Effector CD4-positive, alpha-beta T cell (primary cell): Measurements from ENCODE around the gene BMAL2.

Source experiments
- DNase-seq: peaks from one replicate; pipeline ENCODE4 v3.0.0-alpha.2; 2020

The BMAL2 gene

DNA sequence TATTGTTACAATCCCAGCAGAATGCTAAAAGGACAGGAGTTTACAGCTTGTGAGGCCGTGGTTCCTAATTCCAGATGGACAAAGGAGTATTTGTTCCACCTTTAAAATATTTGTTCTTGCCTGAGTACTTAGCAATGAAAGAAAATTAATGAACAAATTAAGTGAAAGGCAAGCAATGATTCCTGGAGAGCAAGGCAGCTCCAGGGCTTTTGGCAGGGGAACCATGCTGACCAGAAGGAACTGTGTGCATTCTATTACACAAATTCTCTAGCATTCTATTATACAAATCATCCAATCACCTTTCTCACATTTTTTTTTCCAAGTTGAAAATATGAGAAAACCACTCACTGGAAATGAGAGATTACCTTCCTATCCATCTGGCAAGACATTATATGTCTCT lies 1.8 kb upstream of the BMAL2 start:
- DNase-seq = no peak

DNA sequence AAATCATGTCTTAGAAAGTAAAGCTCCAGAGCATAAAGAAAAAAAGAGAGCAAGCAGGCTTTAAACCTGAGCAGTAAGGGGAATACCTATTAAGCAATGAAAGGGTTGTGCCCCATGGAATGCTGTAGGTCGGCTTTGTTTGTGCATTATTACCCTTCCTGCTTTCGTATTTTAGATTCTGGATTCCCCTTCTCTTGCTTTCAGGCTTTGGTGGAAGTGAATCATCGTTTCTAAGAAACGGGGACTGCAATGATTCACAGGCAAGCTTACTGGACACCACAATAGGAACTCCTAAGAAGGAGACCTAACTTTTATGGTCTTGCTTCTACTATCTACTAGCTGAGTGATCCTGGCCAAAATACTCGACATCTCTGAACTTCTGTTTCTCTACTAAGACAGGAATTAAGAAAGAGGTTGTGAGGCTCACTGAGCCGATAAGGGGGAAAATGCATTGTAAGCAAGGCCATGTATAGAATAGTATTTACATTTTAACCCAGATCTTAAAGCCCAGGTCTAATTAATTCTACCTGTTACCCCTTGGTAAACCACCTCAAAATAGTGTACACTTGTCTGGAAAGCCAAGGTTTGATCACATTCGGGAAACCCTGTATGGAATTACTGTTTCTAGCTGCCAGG lies 1.2 kb upstream of the BMAL2 start:
- DNase-seq = no peak

DNA sequence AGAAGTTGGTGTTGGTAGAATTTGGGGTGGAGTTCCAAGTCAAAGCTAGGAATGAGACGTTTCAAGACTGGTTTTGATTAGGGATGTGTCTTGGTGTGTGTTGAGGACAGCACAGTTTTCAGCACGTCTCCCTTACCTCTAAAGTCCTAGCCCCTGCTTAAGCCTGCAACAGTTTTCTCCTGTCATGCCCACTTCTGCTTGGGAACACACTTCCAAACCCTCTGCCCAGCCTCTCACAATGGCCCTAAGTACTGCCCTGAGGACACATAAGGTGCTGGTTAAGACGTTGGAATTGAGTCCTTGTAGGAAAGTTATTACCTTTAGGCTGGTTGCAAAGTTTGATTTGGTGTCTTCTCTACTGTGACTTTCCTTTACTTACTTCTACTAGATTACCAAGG lies 710 bp upstream of the BMAL2 start:
- DNase-seq = no peak

DNA sequence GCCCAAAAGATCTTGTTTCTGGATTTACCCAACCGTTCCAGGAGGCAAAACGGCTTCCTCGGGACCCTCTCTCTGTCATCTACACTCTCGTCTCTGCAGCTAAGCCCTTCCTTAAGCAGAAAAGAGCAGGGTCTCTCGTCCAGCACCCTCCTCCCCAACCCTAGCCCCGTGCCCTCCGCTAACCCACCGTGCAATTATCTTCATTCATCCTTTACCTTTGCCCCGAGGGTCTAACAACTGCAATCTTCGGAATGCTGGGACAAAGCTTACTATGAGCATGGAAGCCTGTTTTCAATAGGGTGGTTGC lies 276 bp upstream of the BMAL2 start:
- no peak for DNase-seq

DNA sequence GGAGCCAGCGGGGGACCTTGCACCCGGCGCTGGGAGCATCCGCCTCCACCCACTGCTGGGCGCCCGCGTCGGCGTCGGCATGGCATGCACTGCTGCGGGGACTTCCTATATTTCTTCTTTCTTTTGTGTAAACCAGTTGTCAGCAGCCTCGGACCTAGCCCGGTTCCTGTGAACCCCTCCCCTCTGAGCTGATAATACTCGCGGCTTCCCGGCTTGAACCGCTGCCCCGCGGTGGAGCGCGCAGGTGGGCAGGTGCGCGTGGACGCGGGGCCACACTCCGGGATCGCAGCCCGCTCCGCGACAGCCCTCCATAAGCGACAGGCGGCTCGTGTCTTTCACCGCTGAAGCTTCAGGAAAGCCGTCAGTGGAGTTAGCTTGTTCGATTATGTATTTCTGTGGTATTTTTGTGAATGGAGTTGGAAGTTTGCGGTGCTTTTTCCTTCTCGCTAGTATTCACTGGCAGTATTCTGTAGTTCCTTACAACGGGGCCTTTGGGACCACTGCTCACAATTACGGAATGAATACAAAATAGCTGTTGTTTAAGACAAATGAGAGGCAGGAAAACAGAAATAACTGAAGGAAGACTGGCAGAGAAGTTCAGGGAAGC lies 870 bp downstream of the BMAL2 start:
- no peak for DNase-seq

DNA sequence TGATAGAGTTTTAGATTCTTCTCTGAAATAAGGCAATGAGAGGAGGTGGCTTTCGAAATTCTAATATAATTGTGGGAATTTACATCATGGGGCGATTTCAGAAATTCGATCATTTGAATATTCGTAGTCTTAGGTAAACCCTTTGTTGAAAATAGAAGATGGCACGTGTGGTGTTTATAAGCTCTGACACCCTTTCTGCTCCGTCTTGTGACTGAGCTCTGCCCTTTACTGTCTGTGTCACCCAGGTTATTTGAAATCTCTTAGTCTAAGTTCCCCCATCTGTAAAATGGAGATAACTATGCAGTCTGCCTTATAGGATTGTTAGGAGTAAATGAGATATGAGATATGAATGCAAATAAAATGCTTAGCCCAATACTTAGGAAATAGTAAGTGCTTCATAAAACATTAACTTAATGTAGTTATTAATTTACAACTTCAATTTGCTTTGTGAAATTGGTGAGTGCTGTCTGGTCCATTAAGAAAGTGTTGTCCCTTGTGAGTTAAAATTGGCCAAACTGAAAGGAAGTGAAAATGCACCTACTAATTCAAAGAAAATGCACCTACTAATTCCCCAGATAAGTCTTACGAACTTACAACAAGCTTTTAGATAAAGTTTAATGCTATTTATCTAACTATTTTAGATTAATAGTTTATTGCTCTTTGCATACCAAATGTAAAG lies 1.5 kb downstream of the BMAL2 start:
- no peak for DNase-seq

DNA sequence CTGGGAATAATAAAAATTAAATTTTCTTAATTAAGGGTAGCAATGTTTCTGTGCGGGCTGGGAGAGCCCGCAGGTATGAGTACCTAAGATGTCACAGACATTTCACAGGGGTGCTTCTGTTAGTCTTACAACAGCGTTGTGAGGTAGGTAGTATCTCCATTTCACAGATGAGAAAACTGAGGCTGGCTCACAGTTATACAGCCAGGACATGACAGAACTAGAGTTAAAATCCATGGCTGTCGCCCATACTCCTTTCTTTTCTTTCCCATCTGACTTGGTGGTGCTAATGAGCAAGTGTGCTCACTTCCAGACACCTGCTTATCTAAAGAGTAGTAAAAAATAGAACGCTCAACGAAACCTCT lies 2.1 kb downstream of the BMAL2 start:
- DNase-seq = no peak

DNA sequence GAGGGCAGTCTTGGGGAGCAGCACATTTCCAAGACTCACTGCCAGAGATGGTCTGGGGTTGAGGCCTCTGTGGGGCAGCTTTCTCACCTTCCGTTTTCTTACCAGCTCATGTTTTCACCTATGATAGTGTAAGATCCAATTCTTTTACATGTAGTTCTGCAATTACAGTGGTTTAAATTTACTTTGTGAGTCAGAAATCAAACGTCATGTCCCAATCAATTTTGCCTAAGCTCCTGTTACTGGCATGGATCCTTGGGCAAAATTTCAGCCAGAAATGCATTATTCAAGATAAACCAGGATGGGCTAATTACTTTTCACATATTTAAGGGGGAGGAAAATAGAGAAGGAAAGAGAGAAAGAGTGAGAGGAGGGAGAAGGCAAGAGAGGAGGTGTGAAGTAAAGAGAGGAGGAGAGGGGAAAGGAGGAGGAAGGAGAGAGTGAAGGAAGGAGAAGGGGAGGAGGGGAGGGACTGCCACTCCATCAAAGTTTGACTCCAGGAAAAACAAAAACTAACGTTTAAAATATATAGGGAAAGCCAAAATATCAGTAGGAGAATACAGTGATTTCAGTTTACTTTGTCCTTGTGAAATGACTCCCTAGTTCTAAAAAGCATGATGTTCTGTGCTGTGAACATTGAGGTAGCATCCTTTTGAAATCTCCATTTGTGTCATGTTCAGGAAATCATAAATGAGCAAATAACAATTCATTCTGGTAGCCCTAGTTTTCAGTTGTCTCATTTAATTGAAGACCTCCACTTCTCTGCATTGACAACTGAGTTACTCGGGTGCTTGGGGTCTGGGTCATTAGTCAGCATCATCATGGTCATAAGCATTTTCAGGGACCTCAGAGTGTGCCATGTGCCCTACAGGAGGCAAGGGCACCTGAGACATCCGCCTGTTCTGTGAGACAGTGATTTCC lies 3.0 kb downstream of the BMAL2 start:
- no peak for DNase-seq

DNA sequence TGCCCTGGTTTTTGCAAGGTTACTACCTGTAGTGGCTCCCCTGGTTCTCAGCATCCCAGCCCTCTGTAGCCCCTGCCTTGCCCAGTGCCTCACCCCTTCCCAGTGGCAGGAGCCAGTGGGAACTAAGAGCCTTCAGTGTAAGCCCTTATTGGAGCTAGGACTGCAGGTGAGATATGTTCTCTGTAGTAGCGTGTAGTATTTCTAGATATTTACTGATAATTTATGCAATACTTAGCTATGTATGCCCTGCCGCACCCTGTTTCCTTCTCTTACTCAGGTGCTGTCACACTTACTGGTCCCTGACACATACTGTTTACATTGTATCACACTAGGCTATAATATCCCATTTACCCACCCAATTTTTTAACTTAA lies 3.6 kb downstream of the BMAL2 start:
- no peak for DNase-seq

DNA sequence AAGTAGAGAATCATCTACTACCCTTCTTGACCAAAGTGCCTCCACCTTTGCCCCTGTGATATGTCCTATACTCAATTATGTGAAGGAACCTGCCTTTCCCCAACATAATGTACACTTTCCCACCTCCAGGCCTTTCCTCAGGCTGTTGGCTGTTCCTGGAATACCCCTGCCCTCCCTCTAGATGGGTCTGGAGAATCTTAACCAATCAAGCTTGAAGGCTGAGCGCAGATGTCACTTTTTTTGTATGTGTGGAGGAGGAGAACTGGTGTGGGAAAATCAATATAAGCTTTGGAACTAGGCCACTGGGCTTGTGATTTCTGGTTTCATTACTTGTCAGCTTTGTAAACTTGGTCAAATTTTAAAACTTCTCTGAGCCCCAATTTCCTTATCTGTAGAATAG lies 4.7 kb downstream of the BMAL2 start:
- no peak for DNase-seq

DNA sequence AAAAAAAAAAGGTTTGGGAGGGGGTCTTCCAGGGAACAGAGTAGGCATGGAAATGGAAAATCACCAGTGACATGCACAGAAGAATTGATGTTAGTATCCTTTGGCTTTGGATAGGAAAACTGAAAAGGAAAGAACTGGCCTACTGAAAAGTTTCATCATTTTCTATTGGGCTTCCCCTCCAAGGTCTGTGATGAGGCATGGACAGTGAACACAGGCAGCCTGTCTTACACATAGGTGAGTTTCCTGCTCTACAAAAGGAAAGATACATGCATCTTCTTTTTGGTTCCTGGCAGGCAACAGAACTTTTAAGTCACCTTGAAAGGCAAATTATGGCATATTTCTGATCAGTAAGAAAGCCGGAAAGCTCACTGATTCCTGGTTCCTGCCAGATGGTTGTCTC lies 5.8 kb downstream of the BMAL2 start:
- no peak for DNase-seq

DNA sequence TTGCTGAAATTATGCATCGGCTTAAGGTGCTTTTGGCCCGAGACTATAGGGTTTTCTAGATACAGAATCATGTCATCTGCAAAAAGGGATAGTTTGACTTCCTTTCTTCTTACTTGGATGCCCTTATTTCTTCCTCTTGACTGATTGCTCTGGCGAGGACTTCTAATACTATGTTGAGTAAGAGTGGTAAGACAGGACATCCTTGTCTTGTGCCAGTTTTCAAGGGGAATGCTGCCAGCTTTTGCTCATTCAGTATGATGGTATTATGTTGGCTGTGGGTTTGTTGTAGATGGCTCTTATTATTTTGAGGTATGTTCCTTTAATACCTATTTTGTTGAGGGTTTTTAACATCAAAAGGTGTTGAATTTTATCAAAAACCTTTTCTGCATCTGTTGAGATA lies 8.3 kb downstream of the BMAL2 start:
- DNase-seq = no peak

DNA sequence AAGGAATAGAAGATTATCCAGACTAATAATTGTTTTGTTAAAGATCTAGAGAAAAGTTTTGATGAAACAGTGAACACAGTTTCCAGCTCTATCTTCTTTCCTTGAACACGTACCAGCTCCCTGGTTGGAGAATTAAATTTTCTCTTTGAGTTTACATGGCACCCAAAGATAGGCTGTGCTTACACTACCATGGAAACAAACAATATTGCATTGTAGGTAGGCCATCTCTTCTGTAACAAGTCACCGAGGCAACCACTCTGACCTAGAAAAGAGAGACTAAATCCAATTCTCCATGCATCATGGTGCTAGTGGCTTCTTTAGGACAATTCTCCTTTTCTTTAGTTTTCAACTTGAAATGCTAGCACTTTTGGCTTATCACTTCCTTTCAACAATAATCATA lies 9.9 kb downstream of the BMAL2 start:
- DNase-seq = no peak

DNA sequence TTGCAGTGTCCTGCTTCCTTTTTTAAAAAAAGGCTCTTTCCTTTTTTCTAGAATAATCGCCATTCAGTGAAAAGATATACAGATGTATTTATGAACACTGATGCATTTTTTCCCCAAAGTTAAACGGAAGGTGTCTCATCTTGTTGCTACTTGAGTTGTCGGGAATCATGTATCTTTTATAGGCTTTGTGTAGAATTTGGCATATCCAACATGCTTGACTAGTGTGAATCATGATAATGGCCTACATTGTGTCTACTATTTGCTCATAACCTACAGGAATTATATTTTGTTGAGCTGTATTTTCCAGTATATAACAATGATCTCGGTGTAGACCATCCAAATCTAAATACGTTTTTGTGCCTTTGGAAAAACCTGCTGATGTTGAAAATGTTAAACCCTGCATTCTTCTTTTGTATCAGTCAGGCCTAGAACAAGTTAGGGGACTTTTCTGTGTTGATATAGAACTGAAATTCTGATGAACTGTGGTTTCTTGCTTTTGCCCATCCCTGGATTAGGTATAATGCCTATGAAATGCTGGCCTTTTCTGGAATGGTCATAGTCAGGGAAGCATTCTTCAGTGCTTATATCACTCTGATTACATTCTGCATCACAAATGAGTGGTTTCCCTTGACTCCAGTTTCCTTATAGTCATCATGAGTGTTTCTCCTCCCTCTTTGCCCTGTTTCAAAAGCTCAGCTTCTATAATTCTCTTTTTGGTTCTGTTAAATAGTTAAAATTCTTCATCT lies 10.8 kb downstream of the BMAL2 start:
- DNase-seq = no peak

DNA sequence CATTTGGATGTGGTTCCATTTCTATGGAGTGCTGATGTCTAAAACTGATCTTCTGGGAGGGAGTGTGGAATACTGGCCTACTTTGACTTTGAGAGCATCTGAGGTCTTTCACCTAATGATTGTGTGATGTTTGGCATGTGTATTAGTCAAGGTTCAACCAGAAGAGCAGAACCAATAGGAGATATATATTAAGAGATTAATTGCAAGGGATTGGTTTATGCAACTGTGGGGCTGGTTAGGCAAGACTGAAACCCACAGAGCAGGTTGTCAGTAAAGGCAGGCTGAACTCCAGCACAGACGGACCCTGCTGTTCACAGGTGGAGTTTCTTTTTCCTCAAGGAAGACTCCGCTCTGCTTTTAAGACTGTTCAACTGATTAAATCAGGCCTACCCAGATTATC lies 11.6 kb downstream of the BMAL2 start:
- no peak for DNase-seq

DNA sequence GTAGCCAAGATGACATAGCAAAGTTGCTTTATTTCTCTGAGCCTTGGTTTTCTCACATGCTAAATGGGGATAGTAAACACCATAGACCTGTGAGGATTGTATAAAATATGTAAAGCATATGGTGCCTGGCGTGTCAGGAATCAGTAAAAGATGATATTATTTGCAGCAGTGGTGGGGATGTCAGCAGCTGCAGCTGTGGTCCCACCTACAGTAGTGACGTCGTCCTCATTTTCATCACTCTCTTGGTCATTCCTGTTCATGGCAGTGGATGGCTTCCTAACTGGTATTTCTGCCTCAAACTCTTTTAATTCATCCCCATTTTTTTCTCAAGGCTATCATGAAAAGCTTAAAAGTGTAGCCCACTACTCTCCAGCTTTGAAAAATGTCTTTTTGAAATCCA lies 12.1 kb downstream of the BMAL2 start:
- DNase-seq = no peak

DNA sequence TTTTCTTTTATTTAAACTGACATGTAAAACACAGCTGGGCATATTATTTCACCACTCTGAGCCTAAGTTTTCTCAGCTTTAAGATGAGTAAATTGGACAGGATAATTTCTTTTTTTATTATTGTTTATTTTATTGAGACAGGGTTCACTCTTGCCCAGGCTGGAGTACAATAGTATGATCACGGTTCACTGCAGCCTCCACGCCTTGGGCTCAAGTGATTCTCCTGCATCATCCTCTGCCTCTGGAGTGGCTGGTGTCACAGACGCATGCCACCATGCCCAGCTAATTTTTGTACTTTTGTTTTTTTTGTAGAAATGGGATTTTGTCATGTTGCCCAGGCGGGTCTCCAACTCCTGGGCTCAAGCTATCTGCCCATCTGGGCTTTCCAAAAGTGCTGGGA lies 12.7 kb downstream of the BMAL2 start:
- DNase-seq = no peak

DNA sequence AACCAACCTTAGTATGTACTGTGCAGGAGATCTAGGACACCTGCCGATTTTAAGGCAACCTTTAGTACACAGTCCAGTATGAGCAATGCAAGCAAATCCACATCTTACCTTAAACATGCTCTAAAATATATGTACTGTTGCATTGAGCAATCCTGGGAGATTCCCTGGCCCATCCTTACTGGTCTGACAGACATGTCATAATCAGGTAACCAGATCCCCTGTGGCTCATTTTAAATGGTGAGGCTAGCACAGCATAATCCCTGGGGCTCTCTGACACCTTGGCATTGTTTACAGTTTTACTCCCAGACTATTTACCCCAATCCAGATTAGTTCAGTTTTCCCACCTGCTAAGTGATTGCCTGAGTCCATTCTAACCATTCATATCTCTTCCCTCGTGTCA lies 15.1 kb downstream of the BMAL2 start:
- DNase-seq = no peak

DNA sequence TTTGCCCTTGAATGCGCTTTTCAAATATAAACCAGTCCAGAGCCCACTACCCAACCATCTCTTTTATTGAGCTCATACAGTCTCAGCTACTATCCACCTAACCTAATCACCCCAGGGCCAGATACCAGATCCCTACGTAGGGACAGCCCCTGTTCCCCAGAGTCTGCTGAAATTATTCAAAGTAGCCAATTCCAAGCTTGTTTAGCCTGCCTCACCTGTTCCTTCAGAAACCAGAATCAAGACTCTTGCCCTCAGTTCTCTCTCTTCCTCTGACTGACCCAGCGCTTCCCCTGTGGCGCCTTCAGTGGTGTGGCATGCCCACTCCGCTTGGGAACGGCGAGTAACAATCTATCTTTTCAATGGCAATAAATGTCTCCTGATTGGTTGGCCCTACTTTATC lies 18.8 kb downstream of the BMAL2 start:
- no peak for DNase-seq

DNA sequence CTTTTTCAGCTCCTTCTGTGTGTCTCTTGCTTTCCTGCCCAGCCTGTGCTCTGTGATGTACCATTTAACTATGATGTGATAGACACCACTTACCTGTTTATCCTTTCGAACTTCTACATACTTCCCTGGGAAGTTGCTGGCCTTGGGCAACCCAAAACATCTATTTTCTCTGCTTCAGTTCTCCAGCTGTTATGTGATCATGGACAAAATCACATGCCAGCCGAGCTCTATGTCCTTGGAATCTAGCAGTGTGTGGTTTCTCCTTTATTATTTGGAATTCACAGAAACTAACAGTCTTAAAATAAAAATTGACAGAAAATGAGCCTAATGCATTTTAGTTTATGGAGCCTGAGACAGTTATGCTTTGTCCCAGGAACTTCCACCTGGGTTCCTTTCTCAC lies 22.9 kb downstream of the BMAL2 start:
- no peak for DNase-seq

DNA sequence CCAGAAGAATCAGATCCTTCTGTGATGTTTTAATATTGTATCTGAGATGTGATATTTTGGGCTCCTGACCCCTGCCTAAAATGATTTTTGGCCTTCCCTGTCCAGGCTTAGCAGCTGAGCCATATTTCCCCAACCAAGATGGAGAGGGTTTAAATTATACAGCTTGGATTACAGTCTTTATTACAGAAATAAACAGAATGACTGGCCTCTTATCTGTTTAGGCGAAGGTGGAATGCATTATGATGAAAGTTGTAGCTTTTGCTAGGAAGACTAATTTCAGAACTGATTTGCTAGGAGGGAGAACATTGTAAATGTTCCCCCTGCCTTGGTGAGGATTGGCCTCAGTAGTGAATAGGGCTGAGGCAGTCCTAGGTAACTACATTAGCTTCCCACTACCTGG lies 23.3 kb downstream of the BMAL2 start:
- no peak for DNase-seq

DNA sequence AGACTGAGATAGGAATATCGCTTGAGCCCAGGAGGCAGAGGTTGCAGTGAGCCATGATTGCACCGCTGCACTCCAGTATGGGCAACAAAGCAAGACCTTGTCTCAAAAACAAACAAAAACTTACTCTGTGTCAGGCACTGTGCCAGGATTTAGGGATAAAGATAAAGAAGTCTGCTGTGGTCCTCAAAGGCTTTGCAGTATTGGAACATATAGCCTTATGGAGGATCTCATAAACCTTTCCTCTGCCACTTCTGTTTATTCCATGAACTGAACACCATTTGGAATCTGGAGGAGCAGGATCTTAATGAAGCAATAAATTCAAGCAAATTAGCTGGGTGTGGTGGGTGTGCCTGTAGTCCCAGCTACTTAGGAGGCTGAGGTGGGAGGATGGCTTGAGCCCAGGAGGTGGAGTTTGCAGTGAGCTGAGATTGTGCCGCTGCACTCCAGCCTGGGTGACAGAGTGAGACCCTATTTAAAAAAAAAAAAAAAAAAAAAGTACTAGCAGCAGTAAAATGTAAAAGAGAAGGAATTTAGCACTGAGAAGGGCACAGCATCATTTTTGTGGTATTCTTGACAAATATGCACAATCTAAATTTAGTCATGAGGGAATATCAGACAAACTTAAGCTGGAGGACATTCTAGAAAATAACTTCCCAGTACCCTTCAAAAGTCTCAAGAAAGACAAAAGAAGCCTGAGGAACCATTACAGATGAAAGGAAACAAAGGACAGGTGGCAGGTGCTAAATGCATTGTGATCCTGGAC lies 27.1 kb downstream of the BMAL2 start:
- DNase-seq = no peak
